ENCODE results near the gene SPTBN5. TPM values are rescaled to one million over a fixed set of nuclear protein-coding genes. Genes with fewer than 3 reads are reported as not detected.
A peak's percentile ranks its signal among the peaks of the same experiment; 100 is the strongest.

Gene SPTBN5
- total RNA-seq, 8 experiments from 2014 or later, result 0.18 to 2.3 (median 0.72) TPM

DNA sequence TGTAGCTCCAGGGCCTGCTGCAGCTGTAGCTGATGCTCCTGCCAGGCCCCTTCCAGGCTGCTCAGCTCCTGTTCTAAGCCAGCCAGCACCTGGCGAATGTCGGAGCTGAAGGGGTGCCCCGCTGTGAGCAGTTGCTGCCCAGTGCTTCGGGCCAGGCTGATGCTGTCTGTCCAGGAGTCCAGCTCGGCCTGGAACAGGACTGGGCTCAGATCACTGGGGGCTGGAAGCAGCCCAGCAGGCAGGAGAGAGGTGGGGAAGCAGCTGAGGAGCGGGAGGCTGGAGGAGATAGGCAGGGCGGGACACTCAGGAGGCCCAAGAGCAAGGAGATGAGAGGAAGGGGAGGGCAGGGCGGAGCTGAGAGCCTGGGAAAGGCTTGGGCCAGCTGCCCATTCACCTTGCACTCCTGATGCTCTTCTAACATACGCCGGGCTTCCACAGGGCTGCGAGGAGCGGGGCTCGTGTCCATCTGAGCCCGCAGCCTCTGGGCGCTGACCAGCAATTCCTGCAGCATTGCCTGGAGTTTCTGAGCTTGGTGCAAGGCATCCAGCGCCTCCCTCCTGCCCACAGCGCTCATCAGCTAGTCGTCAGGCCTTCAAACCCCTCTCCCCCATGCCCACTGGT is 32.0 kb downstream of the SPTBN5 start:
- H3K27ac ChIP-seq, result no peak overlapping the region
- H3K4me1 ChIP-seq (replicated peaks in 1 of 2), result peaks cover 8 to 11% of the 10 kb centered on the region in 2 donors
- 48 to 90% (median 70%) methylated on average over 1 to 12 of the region's 18 CpGs; no CpG with 5 or more reads in 5 of the 10 experiments for WGBS, 10 experiments
- H3K4me3 ChIP-seq, result no peak overlapping the region
- no peak for ATAC-seq (replicated peaks in 6 of 8)
- in situ Hi-C loops (cut with MboI; ENCODE audit: low pct_unique_long_range_greater_than_20kb in 2 of 9, low sequenced_read_pairs in 9 of 9, unreplicated experiment in 9 of 9), result no loop called here

- no peak overlapping the region for H3K27ac ChIP-seq
- in situ Hi-C loops (cut with MboI; ENCODE audit: low pct_unique_long_range_greater_than_20kb in 2 of 9, low sequenced_read_pairs in 9 of 9, unreplicated experiment in 9 of 9), result no loop called here
- ATAC-seq (replicated peaks in 6 of 8), result no peak
- WGBS, 10 experiments, result 20 to 100% (median 45%) methylated on average over 1 to 6 of the region's 15 CpGs; no CpG with 5 or more reads in 3 of the 10 experiments
- H3K4me3 ChIP-seq, result no peak overlapping the region
- H3K4me1 ChIP-seq (replicated peaks in 1 of 2), result peaks cover 8% of the 10 kb centered on the region in 2 donors
Observed at GRCh38 chr15:41860049-41860828, 33.6 kb downstream of the SPTBN5 start.

GRCh38 chr15:41858756-41859155 is 35.1 kb downstream of the SPTBN5 start:
- Histone ChIP-seq H3K27ac (no peak overlapping the region), H3K4me1 (replicated peaks in 1 of 2) (peaks cover 13 to 21% of the 10 kb centered on the region in 2 donors), H3K4me3 (no peak overlapping the region)
- 0 to 100% (median 91%) methylated on average over 1 to 11 of the region's 15 CpGs; no CpG with 5 or more reads in 4 of the 10 experiments for WGBS, 10 experiments
- in situ Hi-C loops (cut with MboI; ENCODE audit: low pct_unique_long_range_greater_than_20kb in 2 of 9, low sequenced_read_pairs in 9 of 9, unreplicated experiment in 9 of 9), result no loop called here
- ATAC-seq (replicated peaks in 6 of 8), result no peak

GRCh38 chr15:41857316-41857715 is 36.5 kb downstream of the SPTBN5 start:
- 20 to 88% (median 71%) methylated on average over 1 to 8 of the region's 9 CpGs; no CpG with 5 or more reads in 4 of the 10 experiments for WGBS, 10 experiments
- no peak for ATAC-seq (replicated peaks in 6 of 8)
- no peak overlapping the region for H3K4me3 ChIP-seq
- in situ Hi-C loops (cut with MboI; ENCODE audit: low pct_unique_long_range_greater_than_20kb in 2 of 9, low sequenced_read_pairs in 9 of 9, unreplicated experiment in 9 of 9), result no loop called here
- H3K27ac ChIP-seq, result no peak overlapping the region
- peaks cover 13 to 21% of the 10 kb centered on the region in 2 donors for H3K4me1 ChIP-seq (replicated peaks in 1 of 2)

DNA sequence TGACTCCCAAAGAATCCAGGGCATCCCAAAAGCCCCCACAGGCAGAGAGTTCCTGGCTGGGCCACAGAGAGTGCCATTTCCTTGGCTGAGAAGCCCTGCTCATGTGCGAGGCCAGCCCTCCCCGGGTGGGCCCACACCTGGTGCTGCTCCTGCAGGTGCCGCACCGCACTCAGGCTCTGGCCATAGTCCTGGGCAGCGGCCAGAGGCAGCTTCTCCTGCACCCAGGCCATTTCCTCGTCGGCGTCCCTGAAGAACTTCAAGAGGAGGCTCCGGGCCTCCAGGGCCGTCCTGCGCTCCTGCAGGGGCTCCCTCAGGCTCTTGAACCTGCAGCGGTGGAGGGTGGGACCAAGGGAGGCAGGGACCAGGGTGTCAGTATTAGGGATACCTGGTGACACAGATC is 37.1 kb downstream of the SPTBN5 start:
- Histone ChIP-seq H3K4me1 (replicated peaks in 1 of 2) (peaks cover 13 to 21% of the 10 kb centered on the region in 2 donors), H3K27ac (no peak overlapping the region), H3K4me3 (no peak overlapping the region)
- in situ Hi-C loops (cut with MboI; ENCODE audit: low pct_unique_long_range_greater_than_20kb in 2 of 9, low sequenced_read_pairs in 9 of 9, unreplicated experiment in 9 of 9), result no loop called here
- ATAC-seq (replicated peaks in 6 of 8), result no peak
- WGBS, 10 experiments, result 40 to 100% methylated on average over 2 to 4 of the region's 12 CpGs; no CpG with 5 or more reads in 8 of the 10 experiments

DNA sequence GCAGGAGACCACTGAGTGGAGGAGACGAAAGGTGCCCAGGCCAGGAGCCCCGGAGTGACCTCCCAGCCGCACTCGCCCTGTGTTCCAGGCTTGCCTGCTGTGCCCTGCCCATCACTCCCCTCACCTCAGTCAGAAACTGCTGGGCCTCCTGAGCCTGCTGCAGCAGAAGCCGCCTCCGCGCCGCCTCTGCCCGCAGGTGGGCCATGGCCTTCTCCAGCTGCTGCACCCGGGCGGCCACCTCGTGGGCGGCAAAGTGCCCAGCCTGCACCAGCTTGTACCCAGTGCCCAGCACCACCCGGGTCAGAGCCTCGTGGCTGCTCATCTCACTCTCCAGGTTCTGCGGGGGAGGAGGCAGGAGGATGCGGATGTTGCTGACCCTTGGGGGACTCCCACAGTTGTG is 37.6 kb downstream of the SPTBN5 start:
- ATAC-seq (replicated peaks in 6 of 8), result no peak
- H3K4me1 ChIP-seq (replicated peaks in 1 of 2), result peaks cover 13 to 21% of the 10 kb centered on the region in 2 donors
- WGBS, 10 experiments, result 55 to 94% (median 87%) methylated on average over 3 to 5 of the region's 17 CpGs; no CpG with 5 or more reads in 6 of the 10 experiments

DNA sequence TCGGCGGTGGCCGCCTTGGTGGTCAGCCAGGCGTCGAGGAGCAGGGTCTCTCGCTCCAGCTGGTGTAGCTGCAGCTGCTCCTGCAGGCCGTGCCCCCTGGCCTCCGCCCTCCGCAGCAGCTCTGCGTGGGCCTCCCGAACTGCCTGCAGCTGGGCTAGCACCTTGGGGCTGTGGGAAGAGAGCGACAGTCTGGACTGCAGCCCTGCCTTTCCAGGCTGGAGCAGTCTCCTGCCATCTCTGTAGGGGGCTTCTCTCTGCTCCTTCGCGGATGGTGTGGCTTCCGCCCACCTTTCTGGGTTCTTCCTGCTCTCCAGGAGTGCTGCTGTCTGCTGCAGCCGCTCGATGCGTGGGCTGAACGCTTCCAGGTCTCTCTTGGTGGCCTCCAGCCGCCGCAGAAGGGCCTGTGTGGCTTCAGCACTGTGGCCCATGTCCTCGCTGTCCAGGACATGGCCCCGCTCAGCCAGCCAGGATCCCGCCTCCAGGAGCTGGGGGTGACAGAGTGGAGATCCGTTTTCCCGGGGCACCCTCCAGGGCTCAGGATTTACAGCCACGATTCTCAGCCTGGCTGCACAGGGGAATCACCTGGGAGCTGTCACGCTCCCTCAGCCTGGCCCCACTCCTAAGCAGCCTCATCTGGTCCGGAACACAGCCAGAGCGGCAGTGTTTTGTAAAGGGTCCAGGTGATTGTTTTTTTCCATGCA is 38.4 kb downstream of the SPTBN5 start:
- WGBS, 10 experiments, result 62 to 80% (median 73%) methylated on average over 1 to 19 of the region's 30 CpGs; no CpG with 5 or more reads in 3 of the 10 experiments
- Histone ChIP-seq H3K4me3 (no peak overlapping the region), H3K4me1 (replicated peaks in 1 of 2) (peaks cover 13 to 21% of the 10 kb centered on the region in 2 donors), H3K27ac (peak overlapping the region; percentile 49 to 68)
- ATAC-seq (replicated peaks in 6 of 8), result peak in 5 of 8 experiments; percentile 52 to 83 (median 79)
- in situ Hi-C loops (cut with MboI; ENCODE audit: low pct_unique_long_range_greater_than_20kb in 2 of 9, low sequenced_read_pairs in 9 of 9, unreplicated experiment in 9 of 9), result no loop called here

More for the DNA sequence above, 37.6 kb downstream of the SPTBN5 start:
- Histone ChIP-seq H3K27ac (no peak overlapping the region), H3K4me3 (no peak overlapping the region)
- in situ Hi-C loops (cut with MboI; ENCODE audit: low pct_unique_long_range_greater_than_20kb in 2 of 9, low sequenced_read_pairs in 9 of 9, unreplicated experiment in 9 of 9), result no loop called here

DNA sequence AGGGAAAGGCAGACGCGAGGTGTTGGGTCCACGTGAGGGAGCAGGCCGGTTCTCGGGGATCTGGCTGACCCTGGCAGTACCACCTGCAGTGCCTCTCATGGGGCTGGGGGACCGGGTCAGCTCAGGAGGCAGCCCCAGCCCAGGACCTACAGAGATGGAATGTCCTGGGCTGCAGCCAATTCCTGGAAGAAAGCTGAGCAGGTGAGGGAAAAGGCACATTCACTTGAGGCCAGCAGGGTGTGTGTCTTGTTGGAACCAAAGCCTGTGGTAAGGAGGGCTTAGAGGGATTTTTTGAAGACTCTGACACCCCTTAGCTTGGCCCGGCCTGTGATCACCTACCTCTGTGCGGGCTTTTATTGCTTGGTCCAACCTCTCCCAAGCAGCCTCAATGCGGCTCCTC is 39.4 kb downstream of the SPTBN5 start:
- Histone ChIP-seq H3K4me3 (no peak overlapping the region), H3K27ac (no peak overlapping the region), H3K4me1 (replicated peaks in 1 of 2) (peaks cover 13 to 21% of the 10 kb centered on the region in 2 donors)
- ATAC-seq (replicated peaks in 6 of 8), result no peak
- no CpG with 5 or more reads among the region's 9 CpGs for WGBS, 10 experiments
- in situ Hi-C loops (cut with MboI; ENCODE audit: low pct_unique_long_range_greater_than_20kb in 2 of 9, low sequenced_read_pairs in 9 of 9, unreplicated experiment in 9 of 9), result no loop called here

DNA sequence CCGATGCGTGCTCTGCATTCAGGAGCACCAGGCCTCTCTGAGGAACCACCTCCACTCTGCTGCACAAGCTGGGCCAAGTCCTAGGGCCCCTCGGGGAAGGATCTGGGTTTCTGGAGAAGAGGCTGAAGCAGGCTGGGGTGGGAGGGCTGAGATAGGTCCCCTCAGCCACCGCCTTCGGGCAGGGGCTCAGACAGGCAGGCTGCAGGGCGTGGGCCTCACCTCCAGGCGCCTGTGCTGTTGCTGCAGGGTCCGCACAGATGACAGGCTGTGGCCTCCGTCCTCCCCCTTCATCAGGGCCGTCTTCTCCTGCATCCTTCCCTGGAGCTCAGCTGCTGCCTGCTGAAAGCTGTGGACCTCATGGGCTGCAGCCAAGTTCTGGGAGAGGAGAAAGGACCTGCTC is 40.0 kb downstream of the SPTBN5 start:
- in situ Hi-C loops (cut with MboI; ENCODE audit: low pct_unique_long_range_greater_than_20kb in 2 of 9, low sequenced_read_pairs in 9 of 9, unreplicated experiment in 9 of 9), result no loop called here
- 85% methylated on average over 2 of the region's 10 CpGs; no CpG with 5 or more reads in 9 of the 10 experiments for WGBS, 10 experiments
- H3K27ac ChIP-seq, result no peak overlapping the region
- peaks cover 13 to 21% of the 10 kb centered on the region in 2 donors for H3K4me1 ChIP-seq (replicated peaks in 1 of 2)
- H3K4me3 ChIP-seq, result no peak overlapping the region
- no peak for ATAC-seq (replicated peaks in 6 of 8)

DNA sequence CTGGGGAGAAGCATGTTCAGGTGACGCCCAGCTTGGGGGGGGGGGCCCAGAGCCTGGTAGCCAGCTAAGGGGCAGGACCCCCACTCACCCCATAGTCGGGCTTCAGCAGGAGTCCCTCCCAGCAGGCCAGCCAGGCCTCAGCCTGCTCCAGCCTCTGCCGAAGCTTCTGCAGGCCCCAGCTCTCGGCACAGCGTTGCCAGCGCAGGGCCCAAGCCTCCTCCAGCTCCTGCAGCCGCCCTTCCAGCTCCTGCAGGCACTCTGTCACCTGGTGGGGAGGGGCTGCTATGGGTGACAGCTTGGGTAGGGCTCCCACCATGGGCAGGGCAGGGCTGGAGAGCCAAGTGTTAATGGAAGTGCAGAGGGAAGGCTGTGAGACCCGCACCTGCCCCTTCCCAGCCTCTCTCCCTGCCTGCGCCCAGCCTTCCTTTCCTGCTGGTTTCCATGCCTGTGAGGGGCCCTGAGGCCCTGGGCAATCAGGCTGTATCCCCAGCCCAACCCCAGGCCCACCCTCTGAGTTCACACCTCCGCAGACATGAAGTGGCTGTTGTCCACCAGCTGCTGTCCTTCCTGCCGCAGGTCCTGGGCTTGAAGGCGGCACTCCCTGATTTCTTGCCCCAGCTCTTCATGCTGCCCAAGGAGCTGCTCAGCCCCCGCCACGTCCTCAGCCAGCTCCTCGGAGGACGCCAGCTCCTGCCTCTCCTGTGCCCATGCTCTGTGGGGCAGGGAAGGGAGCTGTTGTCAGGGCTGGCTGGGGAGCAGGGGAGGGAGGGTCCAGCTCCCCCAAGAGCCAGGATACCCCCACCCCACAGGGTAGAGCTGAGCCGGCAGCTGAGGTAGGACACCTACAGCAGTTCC is 40.9 kb downstream of the SPTBN5 start:
- WGBS, 10 experiments, result 40 to 100% (median 85%) methylated on average over 1 to 2 of the region's 17 CpGs; no CpG with 5 or more reads in 4 of the 10 experiments
- ATAC-seq (replicated peaks in 6 of 8), result peak in 4 of 8 experiments; percentile 1 to 45 (median 30)
- H3K4me1 ChIP-seq (replicated peaks in 1 of 2), result peaks cover 13 to 21% of the 10 kb centered on the region in 2 donors
- no peak overlapping the region for H3K4me3 ChIP-seq
- no peak overlapping the region for H3K27ac ChIP-seq
- in situ Hi-C loops (cut with MboI; ENCODE audit: low pct_unique_long_range_greater_than_20kb in 2 of 9, low sequenced_read_pairs in 9 of 9, unreplicated experiment in 9 of 9), result no loop called here

GRCh38 chr15:41851755-41852370 is 42.0 kb downstream of the SPTBN5 start:
- Histone ChIP-seq H3K27ac (no peak overlapping the region), H3K4me1 (replicated peaks in 1 of 2) (peaks cover 13 to 21% of the 10 kb centered on the region in 2 donors), H3K4me3 (no peak overlapping the region)
- ATAC-seq (replicated peaks in 6 of 8), result no peak
- 35 to 83% (median 82%) methylated on average over 1 to 2 of the region's 8 CpGs; no CpG with 5 or more reads in 6 of the 10 experiments for WGBS, 10 experiments
- in situ Hi-C loops (cut with MboI; ENCODE audit: low pct_unique_long_range_greater_than_20kb in 2 of 9, low sequenced_read_pairs in 9 of 9, unreplicated experiment in 9 of 9), result no loop called here

DNA sequence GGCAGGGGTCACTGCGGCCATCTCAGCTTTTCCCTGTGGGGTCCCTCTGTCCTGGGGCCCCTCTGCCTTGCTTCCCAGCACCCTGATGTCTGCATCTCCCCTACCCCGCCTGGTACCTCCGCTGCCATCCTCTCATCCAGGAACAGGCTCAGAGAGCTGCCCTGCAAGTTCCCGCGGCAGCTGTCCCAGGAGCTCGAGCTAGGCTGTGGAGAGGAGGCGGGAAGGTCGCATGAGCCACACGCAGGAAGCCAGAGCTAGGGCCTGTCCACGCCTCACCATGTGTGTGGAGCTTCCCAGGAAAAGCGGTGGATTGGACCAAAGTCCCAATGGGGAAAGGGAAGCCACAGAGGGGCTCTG is 42.7 kb downstream of the SPTBN5 start:
- ATAC-seq (replicated peaks in 6 of 8), result no peak
- in situ Hi-C loops (cut with MboI; ENCODE audit: low pct_unique_long_range_greater_than_20kb in 2 of 9, low sequenced_read_pairs in 9 of 9, unreplicated experiment in 9 of 9), result no loop called here
- WGBS, 10 experiments, result 3 to 100% (median 70%) methylated on average over 1 to 6 of the region's 11 CpGs; no CpG with 5 or more reads in 6 of the 10 experiments
- H3K27ac ChIP-seq, result no peak overlapping the region
- no peak overlapping the region for H3K4me3 ChIP-seq
- H3K4me1 ChIP-seq (replicated peaks in 1 of 2), result peaks cover 13 to 21% of the 10 kb centered on the region in 2 donors
